Tibial nerve (tissue), 4 donors: ENCODE data around the gene SERPINA1. TPM values are rescaled to one million over a fixed set of nuclear protein-coding genes. Genes with fewer than 3 reads are reported as not detected.
A peak's percentile ranks its signal among the peaks of the same experiment; 100 is the strongest.

Experiments
- DNase-seq, 2 donors: peaks; one replicate each; pipeline ENCODE4 v3.0.0-alpha.2; 2019; ENCODE audit warnings: low spot score in 2 of 2
- H3K27ac ChIP-seq, 4 donors: fragments of 200-600 bp; sonication (generic) in 3 of 4; one replicate each; pipeline ENCODE4 v1.5.1; 2017 to 2019; ENCODE audit warnings: mild to moderate bottlenecking in 1 of 4
- H3K27me3 ChIP-seq, 2 donors: fragments of 200-600 bp; sonication (generic) in 1 of 2; one replicate each; pipeline versions ENCODE4 v1.5.1 to v1.6.0; 2017 to 2019
- H3K36me3 ChIP-seq, 3 donors: fragments of 200-600 bp; sonication (generic); one replicate each; pipeline ENCODE4 v1.5.1; 2018 to 2019
- H3K4me1 ChIP-seq, 4 donors: fragments of 200-600 bp; sonication (generic) in 3 of 4; one replicate each; pipeline ENCODE4 v1.5.1; 2017 to 2019
- H3K4me3 ChIP-seq, 4 donors: fragments of 200-600 bp; sonication (generic) in 3 of 4; one replicate each; pipeline ENCODE4 v1.5.1; 2017 to 2019; ENCODE audit warnings: mild to moderate bottlenecking in 1 of 4, moderate library complexity in 1 of 4
- H3K9me3 ChIP-seq, 4 donors: fragments of 200-600 bp; sonication (generic) in 3 of 4; one replicate each; pipeline ENCODE4 v1.5.1; 2017 to 2019
- EP300 ChIP-seq, 2 donors: sonication (generic); formaldehyde crosslinking; IDR thresholded peaks; one replicate each; pipeline ENCODE4 v1.6.1; 2017; ENCODE audit warnings: antibody characterized with exemption in 2 of 2, mild to moderate bottlenecking in 1 of 2
- POLR2A ChIP-seq, 2 donors: fragments of 450-650 bp; IDR thresholded peaks; one replicate each; pipeline ENCODE4 v1.6.1; 2017; ENCODE audit warnings: antibody characterized with exemption in 2 of 2, mild to moderate bottlenecking in 2 of 2, moderate library complexity in 2 of 2
- WGBS, 2 donors: methylation state at CpG; one replicate each; pipeline ENCODE4 v1.1.5; 2018; 5-methylcytosine and 5-hydroxymethylcytosine counted together
- total RNA-seq, 4 donors: library from RNA; depleted of rRNA; stranded (reverse); fragments of >200 nt; gene quantifications; one replicate each; pipeline ENCODE4 v1.1.0, GENCODE V29; 2016
- TF ChIP-seq, protein P1 (sequence below), 5 experiments: fragments of 200-600 bp in 3 of 5; fragments of 450-650 bp in 2 of 5; sonication (generic) in 3 of 5; IDR thresholded peaks; one replicate each; pipeline ENCODE4 v1.5.1; 2016 to 2019; ENCODE audit warnings: antibody characterized with exemption in 5 of 5, mild to moderate bottlenecking in 3 of 5, moderate library complexity in 2 of 5

The SERPINA1 gene
- total RNA-seq, 4 donors from 2014 or later = 5.7 to 13.9 (median 9.0) TPM

DNA sequence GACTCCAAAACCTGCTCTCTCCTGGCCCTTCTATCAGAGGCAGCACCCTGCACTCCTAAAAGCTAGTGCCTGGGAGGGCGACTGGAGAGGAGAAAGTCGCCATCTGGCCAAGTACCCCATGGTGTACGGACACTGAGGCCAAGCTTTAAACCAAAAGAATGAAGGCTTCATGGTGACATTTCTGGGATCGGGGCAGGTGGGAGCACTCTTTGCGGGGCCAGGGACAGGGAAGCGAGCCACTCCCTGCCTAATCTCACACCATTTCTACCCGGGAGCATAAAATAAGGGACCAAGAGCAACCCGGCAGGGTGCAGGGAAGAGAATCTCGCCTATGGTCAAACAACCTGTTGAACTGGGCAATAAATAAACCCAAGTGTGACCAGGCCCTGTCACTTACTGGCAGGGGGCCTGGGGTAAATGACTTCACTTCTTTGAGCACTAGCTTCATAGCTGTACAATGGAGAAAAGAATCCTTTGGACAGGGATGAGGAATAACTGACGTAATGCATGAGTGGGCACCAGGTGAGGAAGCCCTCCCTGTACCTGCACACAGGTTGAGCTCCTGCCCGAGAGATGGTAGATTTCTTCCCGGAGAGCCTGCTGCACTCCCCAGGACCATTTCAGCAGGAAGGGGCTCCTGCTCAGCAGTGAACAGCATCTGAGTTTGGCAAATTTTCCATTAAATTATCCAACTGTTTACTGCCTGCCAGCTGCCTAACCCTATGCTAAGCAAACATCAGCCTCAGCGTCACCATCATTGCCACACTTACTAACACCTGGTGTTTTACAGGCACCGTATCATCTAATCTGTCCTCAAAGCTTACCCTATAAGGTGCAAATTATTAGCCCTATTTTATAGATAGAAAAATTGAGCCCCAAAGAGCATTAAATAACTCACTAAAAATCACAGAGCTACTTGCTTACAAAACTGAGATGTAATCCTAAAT lies 2.0 kb downstream of the SERPINA1 start:
- Histone ChIP-seq H3K4me1 (peaks cover 0 to 47% (median 7%) of the 10 kb centered on the region in 4 donors), H3K9me3 (no peaks in the 10 kb centered on the region), H3K27me3 (no peaks in the 10 kb centered on the region), H3K36me3 (no peaks in the 10 kb centered on the region), H3K4me3 (no peak overlapping the region), H3K27ac (peak overlapping the region in 1 of 4 donors; percentile 31)
- WGBS, 2 donors = 63 to 64% methylated on average over 14 of the region's 14 CpGs
- no peak for DNase-seq
- TF ChIP-seq, protein P1, sequence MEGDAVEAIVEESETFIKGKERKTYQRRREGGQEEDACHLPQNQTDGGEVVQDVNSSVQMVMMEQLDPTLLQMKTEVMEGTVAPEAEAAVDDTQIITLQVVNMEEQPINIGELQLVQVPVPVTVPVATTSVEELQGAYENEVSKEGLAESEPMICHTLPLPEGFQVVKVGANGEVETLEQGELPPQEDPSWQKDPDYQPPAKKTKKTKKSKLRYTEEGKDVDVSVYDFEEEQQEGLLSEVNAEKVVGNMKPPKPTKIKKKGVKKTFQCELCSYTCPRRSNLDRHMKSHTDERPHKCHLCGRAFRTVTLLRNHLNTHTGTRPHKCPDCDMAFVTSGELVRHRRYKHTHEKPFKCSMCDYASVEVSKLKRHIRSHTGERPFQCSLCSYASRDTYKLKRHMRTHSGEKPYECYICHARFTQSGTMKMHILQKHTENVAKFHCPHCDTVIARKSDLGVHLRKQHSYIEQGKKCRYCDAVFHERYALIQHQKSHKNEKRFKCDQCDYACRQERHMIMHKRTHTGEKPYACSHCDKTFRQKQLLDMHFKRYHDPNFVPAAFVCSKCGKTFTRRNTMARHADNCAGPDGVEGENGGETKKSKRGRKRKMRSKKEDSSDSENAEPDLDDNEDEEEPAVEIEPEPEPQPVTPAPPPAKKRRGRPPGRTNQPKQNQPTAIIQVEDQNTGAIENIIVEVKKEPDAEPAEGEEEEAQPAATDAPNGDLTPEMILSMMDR (IDR thresholded peaks at IDR 0.05) = no peak
- no peak for TF ChIP-seq POLR2A (IDR thresholded peaks at IDR 0.05)
- no peak for TF ChIP-seq EP300 (IDR thresholded peaks at IDR 0.05)

- 94 to 96% methylated on average over 3 of the region's 3 CpGs for WGBS, 2 donors
- H3K9me3 ChIP-seq = no peaks in the 10 kb centered on the region
- DNase-seq = no peak
Observed at GRCh38 chr14:94385553-94386057, 2.8 kb downstream of the SERPINA1 start.

DNA sequence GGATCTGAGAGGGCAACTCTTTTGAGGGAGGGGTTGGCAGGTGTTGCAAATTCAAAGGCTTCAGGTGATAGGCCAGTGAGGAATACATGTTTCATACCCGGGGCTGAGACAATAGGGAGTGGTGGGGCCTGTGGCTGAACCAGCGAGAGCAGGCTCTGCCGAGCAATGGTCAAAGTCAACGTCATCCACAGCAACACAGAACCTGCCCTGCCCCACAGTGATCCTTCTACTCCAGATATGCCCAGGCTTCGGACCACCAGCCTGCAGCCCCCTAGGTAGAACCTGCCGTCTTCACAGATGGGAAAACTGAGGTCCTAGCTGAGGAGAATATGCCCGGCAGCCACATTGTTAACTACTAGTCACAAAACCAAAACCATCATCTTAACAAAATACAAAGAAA lies 4.1 kb downstream of the SERPINA1 start:
- Histone ChIP-seq H3K4me1 (peaks cover 0 to 32% (median 7%) of the 10 kb centered on the region in 4 donors), H3K9me3 (no peaks in the 10 kb centered on the region), H3K27me3 (no peaks in the 10 kb centered on the region), H3K36me3 (no peaks in the 10 kb centered on the region), H3K27ac (peak overlapping the region in 3 of 4 donors; percentile 28 to 76 (median 60)), H3K4me3 (no peak overlapping the region)
- TF ChIP-seq EP300 (IDR thresholded peaks at IDR 0.05) = no peak
- no peak for TF ChIP-seq POLR2A (IDR thresholded peaks at IDR 0.05)
- TF ChIP-seq, protein P1 (IDR thresholded peaks at IDR 0.05) = no peak
- DNase-seq = no peak
- 93 to 96% methylated on average over 7 of the region's 7 CpGs for WGBS, 2 donors

More at GRCh38 chr14:94385553-94386057, 2.8 kb downstream of the SERPINA1 start:
- H3K4me1 ChIP-seq = peaks cover 0 to 40% (median 7%) of the 10 kb centered on the region in 4 donors
- H3K4me3 ChIP-seq = no peak overlapping the region
- H3K36me3 ChIP-seq = no peaks in the 10 kb centered on the region
- TF ChIP-seq, protein P1 (IDR thresholded peaks at IDR 0.05) = no peak
- TF ChIP-seq EP300 (IDR thresholded peaks at IDR 0.05) = no peak
- no peak for TF ChIP-seq POLR2A (IDR thresholded peaks at IDR 0.05)
- H3K27ac ChIP-seq = peak overlapping the region in 2 of 4 donors; percentile 37 to 76
- H3K27me3 ChIP-seq = no peaks in the 10 kb centered on the region

DNA sequence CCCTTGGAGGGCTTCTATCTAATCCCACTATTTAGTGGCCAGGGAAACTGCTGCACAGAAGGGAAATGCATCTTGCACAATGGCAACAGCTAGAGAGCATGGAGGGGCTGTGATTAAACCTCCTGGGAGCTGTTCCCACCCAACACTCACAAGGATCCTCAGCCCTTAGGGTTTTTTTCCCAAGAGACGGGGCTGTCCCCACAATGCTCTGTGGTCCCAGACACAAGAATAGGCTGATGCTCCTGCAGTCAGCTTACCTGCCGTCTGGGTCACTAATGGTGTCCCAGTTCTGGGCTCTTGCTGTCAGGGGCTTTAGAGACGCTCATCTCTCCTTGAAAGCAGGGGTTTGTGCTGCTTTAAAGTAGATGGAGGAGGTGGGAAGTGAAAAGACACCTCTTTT lies 4.6 kb downstream of the SERPINA1 start:
- Histone ChIP-seq H3K9me3 (no peaks in the 10 kb centered on the region), H3K27me3 (no peaks in the 10 kb centered on the region), H3K4me1 (peaks cover 0 to 32% (median 7%) of the 10 kb centered on the region in 4 donors), H3K27ac (peak overlapping the region in 2 of 4 donors; percentile 60 to 76), H3K36me3 (no peaks in the 10 kb centered on the region), H3K4me3 (no peak overlapping the region)
- 85 to 93% methylated on average over 3 of the region's 3 CpGs for WGBS, 2 donors
- TF ChIP-seq EP300 (IDR thresholded peaks at IDR 0.05) (no peak), POLR2A (IDR thresholded peaks at IDR 0.05) (no peak)
- TF ChIP-seq, protein P1 (IDR thresholded peaks at IDR 0.05) = no peak
- DNase-seq = no peak
